Endothelial cell of umbilical vein (primary cell): ENCODE results near the gene CDH2. TPM values are rescaled to one million over a fixed set of nuclear protein-coding genes. Genes with fewer than 3 reads are reported as not detected.

Experiments
- BruUV-seq: library from RNA; stranded (reverse); fragments of 400-500 nt; replicated peaks from 2 replicates; lab custom pipeline; 2021; lab: Mats Ljungman, UMichigan
- CTCF ChIA-PET: fragments of 300-600, 350-600 bp; sonication (Branson Sonifier 250); formaldehyde crosslinking; loops from one replicate; lab custom pipeline; 2021; ENCODE audit warnings: antibody characterized with exemption, inconsistent platforms; lab: Charles Lee
- POLR2A ChIA-PET: fragments of 300-600, 350-600 bp; sonication (Branson Sonifier 250); formaldehyde crosslinking; loops from one replicate; lab custom pipeline; 2021; ENCODE audit warnings: antibody characterized with exemption, inconsistent platforms; lab: Charles Lee
- DNase-seq: peaks from one replicate; pipeline ENCODE4 v3.0.0-alpha.2; 2011; ENCODE audit warnings: low read depth, low spot score
- FAIRE-seq: peaks from 2 replicates; lab custom pipeline; 2011; peaks lifted over from hg19 to GRCh38; lab: Jason Lieb, UNC
- H2AFZ ChIP-seq: 2 replicates; pipeline ENCODE4 v1.6.0; 2012; ENCODE audit warnings: low read depth, low read length, control low read depth, inconsistent platforms
- H3K27ac ChIP-seq: 2 replicates; pipeline ENCODE4 v1.5.1; 2011; ENCODE audit warnings: low read depth, mild to moderate bottlenecking, control low read depth, low read length, moderate library complexity; ENCODE audit not compliant: insufficient read depth
- H3K27me3 ChIP-seq, 2 experiments: 2 replicates each; pipeline versions ENCODE4 v1.6.0 to v1.6.1; 2011; ENCODE audit warnings: low read length in 2 of 2, mixed read lengths in 1 of 2; ENCODE audit not compliant: control insufficient read depth in 2 of 2, insufficient read depth in 2 of 2
- H3K36me3 ChIP-seq, 2 experiments: 2 replicates in 1 of 2; 3 replicates in 1 of 2; pipeline ENCODE4 v1.5.1; 2011; ENCODE audit warnings: low read length in 2 of 2, mild to moderate bottlenecking in 1 of 2, moderate library complexity in 1 of 2; ENCODE audit not compliant: control insufficient read depth in 2 of 2, insufficient read depth in 2 of 2; ENCODE audit errors: extremely low read depth in 1 of 2
- H3K4me1 ChIP-seq: 3 replicates; pipeline ENCODE4 v1.5.1; 2011; ENCODE audit warnings: mild to moderate bottlenecking, low read length; ENCODE audit not compliant: control insufficient read depth, insufficient read depth; ENCODE audit errors: extremely low read depth
- H3K4me2 ChIP-seq: 2 replicates; pipeline ENCODE4 v1.6.1; 2011; ENCODE audit warnings: low read length, control low read depth, mixed read lengths; ENCODE audit not compliant: insufficient read depth
- H3K4me3 ChIP-seq, 3 experiments: fragments of 200-600 bp in 1 of 3; sonication (generic), shearing (Covaris generic) in 1 of 3; replicated peaks in 1 of 3; 2 replicates each; pipeline ENCODE4 v1.5.1; 2011 to 2016; ENCODE audit warnings: control low read depth in 3 of 3, low read length in 3 of 3, mild to moderate bottlenecking in 2 of 3, inconsistent platforms in 1 of 3, low read depth in 1 of 3, moderate library complexity in 1 of 3; ENCODE audit not compliant: insufficient read depth in 1 of 3
- H3K79me2 ChIP-seq: 2 replicates; pipeline ENCODE4 v1.6.0; 2012; ENCODE audit warnings: low read length, inconsistent platforms; ENCODE audit not compliant: control insufficient read depth, insufficient read depth
- H3K9ac ChIP-seq: replicated peaks from 2 replicates; pipeline ENCODE3; 2011; ENCODE audit warnings: low read length, control low read depth; ENCODE audit not compliant: insufficient read depth; ENCODE audit errors: extremely low read depth
- H3K9me1 ChIP-seq: replicated peaks from 3 replicates; pipeline ENCODE4 v1.6.0; 2011; ENCODE audit warnings: mild to moderate bottlenecking, low read length; ENCODE audit not compliant: control insufficient read depth, insufficient read depth; ENCODE audit errors: extremely low read depth
- H3K9me3 ChIP-seq: replicated peaks from 2 replicates; pipeline ENCODE4 v1.5.1; 2012; ENCODE audit warnings: low read length, inconsistent platforms; ENCODE audit not compliant: control insufficient read depth, insufficient read depth
- H4K20me1 ChIP-seq: replicated peaks from 2 replicates; pipeline ENCODE3; 2011; ENCODE audit warnings: mild to moderate bottlenecking, low read length; ENCODE audit not compliant: control insufficient read depth, insufficient read depth; ENCODE audit errors: extremely low read depth
- EZH2 ChIP-seq: IDR thresholded peaks from 2 replicates; pipeline ENCODE4 v1.6.1; 2012; ENCODE audit warnings: borderline replicate concordance, low read depth, mild to moderate bottlenecking, moderate library complexity, low read length, inconsistent platforms; ENCODE audit not compliant: severe bottlenecking
- GATA2 ChIP-seq: IDR thresholded peaks from 2 replicates; pipeline ENCODE4 v1.7.0; 2011; ENCODE audit warnings: low read depth, mild to moderate bottlenecking, moderate library complexity, mixed read lengths, low read length; ENCODE audit not compliant: insufficient read length, insufficient read depth
- MYC ChIP-seq: IDR thresholded peaks from one replicate; pipeline ENCODE4 v1.6.1; 2011; ENCODE audit warnings: mild to moderate bottlenecking, low read depth, low read length
- POLR2A ChIP-seq: IDR thresholded peaks from 2 replicates; pipeline ENCODE4 v1.6.1; 2012; ENCODE audit warnings: low read depth, mild to moderate bottlenecking, control low read depth, low read length
- POLR2AphosphoS5 ChIP-seq: IDR thresholded peaks from 2 replicates; pipeline ENCODE4 v1.6.1; 2012; ENCODE audit warnings: low read depth, mild to moderate bottlenecking, control low read depth, low read length, moderate library complexity; ENCODE audit not compliant: insufficient read depth
- dilution Hi-C: fragments of 300-500 bp; cut with MboI; formaldehyde crosslinking; loops from one replicate; pipeline ENCODE4 v1.15.0; 2019; ENCODE audit warnings: low sequenced_read_pairs; ENCODE audit not compliant: extremely low pct_ligation_motif_present
- intact Hi-C: fragments of 100-400 bp; cut with micrococcal nuclease; formaldehyde crosslinking; loops from one replicate; pipeline ENCODE4 v1.10.0; 2022
- polyA plus RNA-seq, 4 experiments: library from polyadenylated mRNA; depleted of rRNA in 3 of 4; stranded (reverse) in 3 of 4; unstranded in 1 of 4; fragments of >200 nt; gene quantifications; 2 replicates each; pipeline versions ENCODE4 v1.2.1 to v1.2.3, GENCODE V29; 2011 to 2012; ENCODE audit warnings: missing spikeins in 1 of 4
- total RNA-seq: library from RNA; stranded (reverse); gene quantifications from 2 replicates; pipeline ENCODE4 v1.2.3, GENCODE V29; 2021
- TF ChIP-seq, protein P1 (sequence below), 2 donors: IDR thresholded peaks; 1 replicate in 1 of 2; 2 replicates in 1 of 2; pipeline ENCODE4 v1.5.1; 2011; ENCODE audit warnings: low read length in 2 of 2, mild to moderate bottlenecking in 2 of 2, moderate library complexity in 2 of 2, control low read depth in 1 of 2, inconsistent platforms in 1 of 2, low read depth in 1 of 2; ENCODE audit not compliant: insufficient read depth in 1 of 2; ENCODE audit errors: extremely low read depth in 1 of 2
- TF ChIP-seq, protein P2 (sequence below): IDR thresholded peaks from 2 replicates; pipeline ENCODE4 v1.6.1; 2011; ENCODE audit not compliant: insufficient read depth, insufficient read length

Gene CDH2
- total and polyA plus RNA-seq, 2 donors (not counting 3 experiments of a cell fraction or from before 2014, with no cell fraction given), result 37.6 to 59.5 TPM

DNA sequence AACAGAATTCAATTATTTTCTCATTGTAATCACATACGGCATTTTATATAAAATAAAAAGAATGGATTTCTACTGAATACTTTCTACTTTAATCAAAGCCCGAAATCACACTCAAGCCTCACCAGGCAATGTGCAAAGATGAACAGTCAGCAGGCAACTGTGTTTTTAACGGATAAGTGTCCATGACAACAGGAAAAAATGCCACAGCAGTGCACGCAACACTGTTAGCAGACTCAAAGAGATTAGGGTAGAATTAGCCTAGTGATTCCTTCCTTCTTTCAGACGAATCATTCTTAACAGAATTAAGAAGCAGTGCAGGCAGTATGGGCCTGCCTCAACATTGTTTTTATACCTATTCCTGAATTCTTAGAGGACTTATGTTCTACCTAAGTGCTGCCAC, 135.6 kb downstream of the CDH2 start:
- peaks cover 17% of the 10 kb centered on the region for H3K4me1 ChIP-seq
- no peak overlapping the region for H3K27ac ChIP-seq
- intact Hi-C loops, result no loop called here
- no peaks in the 10 kb centered on the region for H4K20me1 ChIP-seq
- H3K79me2 ChIP-seq, result no peaks in the 10 kb centered on the region
- dilution Hi-C loops, result no loop called here
- no peak for FAIRE-seq
- no peaks in the 10 kb centered on the region for H3K9me3 ChIP-seq
- no peak overlapping the region for H2AFZ ChIP-seq
- H3K9ac ChIP-seq, result no peak overlapping the region
- no peaks in the 10 kb centered on the region for H3K36me3 ChIP-seq
- ChIA-PET CTCF (no interaction called here), POLR2A (no interaction called here)
- DNase-seq, result no peak
- H3K4me3 ChIP-seq, result no peak overlapping the region
- BruUV-seq, result no TSS peak
- TF ChIP-seq, protein P1, sequence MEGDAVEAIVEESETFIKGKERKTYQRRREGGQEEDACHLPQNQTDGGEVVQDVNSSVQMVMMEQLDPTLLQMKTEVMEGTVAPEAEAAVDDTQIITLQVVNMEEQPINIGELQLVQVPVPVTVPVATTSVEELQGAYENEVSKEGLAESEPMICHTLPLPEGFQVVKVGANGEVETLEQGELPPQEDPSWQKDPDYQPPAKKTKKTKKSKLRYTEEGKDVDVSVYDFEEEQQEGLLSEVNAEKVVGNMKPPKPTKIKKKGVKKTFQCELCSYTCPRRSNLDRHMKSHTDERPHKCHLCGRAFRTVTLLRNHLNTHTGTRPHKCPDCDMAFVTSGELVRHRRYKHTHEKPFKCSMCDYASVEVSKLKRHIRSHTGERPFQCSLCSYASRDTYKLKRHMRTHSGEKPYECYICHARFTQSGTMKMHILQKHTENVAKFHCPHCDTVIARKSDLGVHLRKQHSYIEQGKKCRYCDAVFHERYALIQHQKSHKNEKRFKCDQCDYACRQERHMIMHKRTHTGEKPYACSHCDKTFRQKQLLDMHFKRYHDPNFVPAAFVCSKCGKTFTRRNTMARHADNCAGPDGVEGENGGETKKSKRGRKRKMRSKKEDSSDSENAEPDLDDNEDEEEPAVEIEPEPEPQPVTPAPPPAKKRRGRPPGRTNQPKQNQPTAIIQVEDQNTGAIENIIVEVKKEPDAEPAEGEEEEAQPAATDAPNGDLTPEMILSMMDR (IDR thresholded peaks at IDR 0.05; ENCODE audit: extremely low read depth in 1 of 2, insufficient read depth in 1 of 2, low read depth in 1 of 2, low read length in 2 of 2), result no peak
- no peak for TF ChIP-seq GATA2
- TF ChIP-seq POLR2A, result no peak
- TF ChIP-seq MYC, result no peak
- H3K4me2 ChIP-seq, result no peak overlapping the region
- no peaks in the 10 kb centered on the region for H3K9me1 ChIP-seq
- no peaks in the 10 kb centered on the region for H3K27me3 ChIP-seq

- POLR2A ChIA-PET, result no interaction called here
- CTCF ChIA-PET, result no interaction called here
- intact Hi-C loops, result no loop called here
- H3K4me2 ChIP-seq, result no peak overlapping the region
- no peaks in the 10 kb centered on the region for H4K20me1 ChIP-seq
- no peaks in the 10 kb centered on the region for H3K36me3 ChIP-seq
- dilution Hi-C loops, result no loop called here
- H3K4me1 ChIP-seq, result peaks cover 15% of the 10 kb centered on the region
- no peak overlapping the region for H3K4me3 ChIP-seq
- no peaks in the 10 kb centered on the region for H3K9me3 ChIP-seq
- no peak overlapping the region for H2AFZ ChIP-seq
- H3K9ac ChIP-seq, result no peak overlapping the region
- no peak for DNase-seq
- no peaks in the 10 kb centered on the region for H3K9me1 ChIP-seq
- no TSS peak for BruUV-seq
- H3K79me2 ChIP-seq, result no peaks in the 10 kb centered on the region
- no peak overlapping the region for H3K27ac ChIP-seq
- FAIRE-seq, result no peak
- H3K27me3 ChIP-seq, result no peaks in the 10 kb centered on the region
- TF ChIP-seq POLR2AphosphoS5 (no peak), EZH2 (no peak), GATA2 (no peak), POLR2A (no peak)
- TF ChIP-seq, protein P2, sequence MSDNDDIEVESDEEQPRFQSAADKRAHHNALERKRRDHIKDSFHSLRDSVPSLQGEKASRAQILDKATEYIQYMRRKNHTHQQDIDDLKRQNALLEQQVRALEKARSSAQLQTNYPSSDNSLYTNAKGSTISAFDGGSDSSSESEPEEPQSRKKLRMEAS, result no peak
- TF ChIP-seq, protein P1 (IDR thresholded peaks at IDR 0.05; ENCODE audit: extremely low read depth in 1 of 2, insufficient read depth in 1 of 2, low read depth in 1 of 2, low read length in 2 of 2), result no peak
Observed at GRCh38 chr18:28040716-28041115, 136.2 kb downstream of the CDH2 start.
